Measurements from ENCODE around the gene RIF1.

RIF1 gene

GRCh38 chr2:151391436-151391835, 18.3 kb upstream of the RIF1 start:
- no peak overlapping the region for H2AFZ ChIP-seq (ENCODE audit: low read depth, low read length, severe bottlenecking)
- no peak overlapping the region for H3K4me2 ChIP-seq (ENCODE audit: low read depth, low read length, poor library complexity, severe bottlenecking)
- no peak overlapping the region for H3K27ac ChIP-seq (ENCODE audit: low read depth, low read length)
- H4K20me1 ChIP-seq (ENCODE audit: low read depth, low read length) = no peaks in the 10 kb centered on the region
- no peak for TF ChIP-seq EZH2phosphoT487 (conservative IDR thresholded peaks at IDR 0.05; ENCODE audit: low read length)
- no peak for TF ChIP-seq CTCF (IDR thresholded peaks at IDR 0.05; ENCODE audit: insufficient read depth, low read length, poor library complexity, severe bottlenecking)
- H3K27me3 ChIP-seq (ENCODE audit: low read length) = no peaks in the 10 kb centered on the region
- no peaks in the 10 kb centered on the region for H3K9me3 ChIP-seq (ENCODE audit: insufficient read depth, low read length)
- H3K9ac ChIP-seq (ENCODE audit: low read length) = no peak overlapping the region
- H3K9me2 ChIP-seq (replicated peaks; ENCODE audit: insufficient read depth, low read length) = no peaks in the 10 kb centered on the region
- no peak overlapping the region for H3K4me3 ChIP-seq (ENCODE audit: insufficient read depth, low read length, poor library complexity, severe bottlenecking)
- no peaks in the 10 kb centered on the region for H3K36me3 ChIP-seq (ENCODE audit: low read length)
- no peaks in the 10 kb centered on the region for H3F3A ChIP-seq (ENCODE audit: insufficient read depth)
- H3K79me2 ChIP-seq (ENCODE audit: insufficient read depth, low read length) = no peaks in the 10 kb centered on the region

GRCh38 chr2:151394509-151394908, 15.2 kb upstream of the RIF1 start:
- no peaks in the 10 kb centered on the region for H3K27me3 ChIP-seq (ENCODE audit: low read length)

DNA sequence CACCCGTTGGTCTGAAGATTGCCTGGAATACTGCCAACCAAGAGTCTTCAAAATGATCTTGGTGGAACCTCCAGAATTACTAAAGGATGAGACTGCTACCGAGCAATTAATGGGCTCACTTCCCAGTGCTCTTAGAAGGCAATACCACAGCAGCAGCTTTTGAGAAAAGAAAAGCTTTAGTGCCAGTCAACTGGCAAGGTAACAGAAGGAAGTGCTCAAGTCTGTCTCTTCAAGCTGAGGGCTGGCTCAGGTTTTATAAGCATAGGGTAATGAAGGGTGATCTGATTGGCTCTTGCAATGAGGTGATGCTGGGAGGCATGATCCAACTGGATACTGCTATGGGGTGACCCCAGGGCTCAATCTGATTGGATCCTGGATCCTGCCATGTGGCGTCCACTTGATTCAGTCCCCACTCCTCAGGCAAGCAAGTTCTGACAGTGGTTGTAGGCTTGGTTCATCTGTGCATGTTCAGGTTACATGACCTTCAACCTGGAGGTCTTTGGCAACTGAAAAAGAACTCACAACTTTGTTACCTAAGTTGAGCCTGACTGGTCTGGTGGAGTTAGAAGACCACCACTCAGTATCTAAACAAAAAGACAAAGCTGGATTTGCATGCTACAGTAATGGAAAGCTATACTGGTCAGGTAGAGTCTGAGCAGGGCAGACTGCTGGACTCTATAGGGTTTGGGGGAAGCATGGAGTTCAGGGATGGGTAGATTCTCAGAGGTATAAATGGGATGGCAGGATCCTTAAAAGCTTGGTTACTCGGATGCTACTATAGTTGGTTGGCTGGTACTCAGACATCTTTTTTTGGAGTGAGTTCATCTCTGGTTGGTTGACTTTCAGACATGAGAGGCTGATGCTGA, 14.0 kb upstream of the RIF1 start:
- Histone ChIP-seq H3K79me2 (ENCODE audit: insufficient read depth, low read length) (no peaks in the 10 kb centered on the region), H3K36me3 (ENCODE audit: low read length) (no peaks in the 10 kb centered on the region), H3K27ac (ENCODE audit: low read depth, low read length) (no peak overlapping the region), H3K4me3 (ENCODE audit: insufficient read depth, low read length, poor library complexity, severe bottlenecking) (no peak overlapping the region), H3K9ac (ENCODE audit: low read length) (no peak overlapping the region), H4K20me1 (ENCODE audit: low read depth, low read length) (no peaks in the 10 kb centered on the region), H2AFZ (ENCODE audit: low read depth, low read length, severe bottlenecking) (no peak overlapping the region), H3K9me2 (replicated peaks; ENCODE audit: insufficient read depth, low read length) (no peaks in the 10 kb centered on the region), H3K4me2 (ENCODE audit: low read depth, low read length, poor library complexity, severe bottlenecking) (no peak overlapping the region), H3F3A (ENCODE audit: insufficient read depth) (no peaks in the 10 kb centered on the region), H3K27me3 (ENCODE audit: low read length) (no peaks in the 10 kb centered on the region), H3K9me3 (ENCODE audit: insufficient read depth, low read length) (no peaks in the 10 kb centered on the region)
- TF ChIP-seq CTCF (IDR thresholded peaks at IDR 0.05; ENCODE audit: insufficient read depth, low read length, poor library complexity, severe bottlenecking) (no peak), EZH2phosphoT487 (conservative IDR thresholded peaks at IDR 0.05; ENCODE audit: low read length) (no peak)

More at GRCh38 chr2:151394509-151394908, 15.2 kb upstream of the RIF1 start:
- H3F3A ChIP-seq (ENCODE audit: insufficient read depth) = no peaks in the 10 kb centered on the region
- no peaks in the 10 kb centered on the region for H3K36me3 ChIP-seq (ENCODE audit: low read length)
- H3K4me2 ChIP-seq (ENCODE audit: low read depth, low read length, poor library complexity, severe bottlenecking) = no peak overlapping the region
- no peak overlapping the region for H2AFZ ChIP-seq (ENCODE audit: low read depth, low read length, severe bottlenecking)
- no peak overlapping the region for H3K27ac ChIP-seq (ENCODE audit: low read depth, low read length)
- H3K79me2 ChIP-seq (ENCODE audit: insufficient read depth, low read length) = no peaks in the 10 kb centered on the region
- H3K4me3 ChIP-seq (ENCODE audit: insufficient read depth, low read length, poor library complexity, severe bottlenecking) = no peak overlapping the region
- no peaks in the 10 kb centered on the region for H3K9me2 ChIP-seq (replicated peaks; ENCODE audit: insufficient read depth, low read length)
- H3K9ac ChIP-seq (ENCODE audit: low read length) = no peak overlapping the region
- H4K20me1 ChIP-seq (ENCODE audit: low read depth, low read length) = no peaks in the 10 kb centered on the region
- no peaks in the 10 kb centered on the region for H3K9me3 ChIP-seq (ENCODE audit: insufficient read depth, low read length)
- TF ChIP-seq CTCF (IDR thresholded peaks at IDR 0.05; ENCODE audit: insufficient read depth, low read length, poor library complexity, severe bottlenecking) (no peak), EZH2phosphoT487 (conservative IDR thresholded peaks at IDR 0.05; ENCODE audit: low read length) (no peak)
